Urothelium cell line (cell line): ENCODE measurements around the gene MRM2.

Source experiments
- DNase-seq: peaks from one replicate; pipeline ENCODE4 v3.0.0; 2011; ENCODE audit warnings: low spot score, mixed read lengths
- FAIRE-seq: peaks from 2 replicates; lab custom pipeline; 2011; peaks lifted over from hg19 to GRCh38; lab: Jason Lieb, UNC

The MRM2 gene

DNA sequence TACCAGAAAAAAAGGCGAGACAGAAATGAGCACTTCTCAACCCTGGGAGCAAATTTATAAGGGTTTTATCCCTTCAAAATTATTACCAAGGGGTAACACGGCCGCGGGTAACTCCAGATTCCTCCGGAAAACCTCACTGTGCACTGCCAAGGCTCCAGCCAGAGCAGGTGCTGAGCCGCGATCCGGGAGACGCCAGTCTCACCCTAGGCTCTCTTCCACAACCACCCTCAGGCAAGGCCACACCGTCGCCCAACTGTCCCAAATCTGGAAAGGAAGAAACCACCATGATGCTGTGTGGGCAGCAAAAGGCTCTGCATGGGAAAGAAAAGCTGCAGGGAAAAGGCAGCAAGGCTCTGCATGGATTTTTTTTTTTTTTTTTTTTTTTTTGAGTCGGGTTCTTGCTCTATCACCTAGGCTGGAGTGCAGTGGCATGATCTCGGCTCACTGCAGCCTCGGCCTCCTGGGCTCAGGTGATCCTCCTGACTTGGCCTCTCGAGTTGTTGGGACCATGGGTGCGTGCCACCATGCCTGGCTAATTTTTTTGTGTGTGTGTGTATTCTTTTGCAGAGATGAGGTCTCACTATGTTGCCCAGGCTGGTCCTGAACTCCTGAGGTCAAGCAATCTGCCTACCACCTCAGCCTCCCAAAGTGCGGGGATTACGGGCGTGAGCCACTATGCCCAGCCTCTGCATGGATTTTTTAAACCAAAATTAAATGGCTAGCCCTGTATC is 48.3 kb downstream of the MRM2 start:
- peak; percentile 55 for FAIRE-seq

GRCh38 chr7:2192831-2193534 is 49.0 kb downstream of the MRM2 start:
- FAIRE-seq (peak; percentile 94), DNase-seq (no peak)

More for the DNA sequence above, 48.3 kb downstream of the MRM2 start:
- DNase-seq, result no peak

DNA sequence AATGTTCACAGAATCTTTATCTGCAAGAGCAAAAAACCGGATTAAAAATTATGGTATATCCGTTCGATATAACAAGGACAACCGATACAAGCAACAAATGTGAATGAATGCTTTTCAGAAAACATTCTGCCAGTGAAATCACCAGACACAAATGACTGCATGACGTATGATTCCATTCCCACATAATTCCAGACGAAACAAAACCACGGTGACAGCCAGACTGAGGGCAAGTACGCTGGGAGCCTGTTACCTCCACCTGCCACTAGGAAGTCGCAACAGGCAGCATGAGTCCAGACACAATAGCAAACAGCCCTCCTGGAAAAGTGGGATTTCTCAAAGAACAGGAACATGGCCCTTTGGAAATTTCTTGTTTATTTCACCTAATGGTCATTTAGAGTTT is 51.0 kb downstream of the MRM2 start:
- no peak for FAIRE-seq
- DNase-seq, result no peak

GRCh38 chr7:2190531-2190930 is 51.5 kb downstream of the MRM2 start:
- DNase-seq, result no peak
- FAIRE-seq, result peak; percentile 91

DNA sequence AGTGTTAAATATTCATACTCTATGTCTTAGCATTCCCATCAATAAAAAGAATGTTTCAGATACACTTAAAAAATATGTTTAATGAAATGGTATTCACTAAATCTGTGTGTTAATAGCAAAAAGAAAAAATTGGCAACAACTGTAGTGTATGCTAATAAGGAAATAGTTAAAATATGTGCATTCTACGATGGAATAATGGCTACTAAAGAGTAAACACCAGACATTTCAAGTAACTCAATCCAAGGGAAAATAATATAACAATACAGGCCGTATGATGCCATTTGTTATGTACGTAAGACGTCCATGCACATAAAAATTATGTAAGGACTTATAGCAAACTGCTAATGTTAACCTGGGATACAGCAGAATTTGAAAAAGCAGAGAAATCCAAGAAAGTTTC is 55.8 kb downstream of the MRM2 start:
- no peak for FAIRE-seq
- DNase-seq, result no peak

GRCh38 chr7:2185715-2186114 is 56.3 kb downstream of the MRM2 start:
- FAIRE-seq, result peak; percentile 32

More at GRCh38 chr7:2185715-2186114, 56.3 kb downstream of the MRM2 start:
- no peak for DNase-seq
